GM18526 (cell line): Measurements from ENCODE around the gene INF2.

Experiments used
- POLR2A ChIP-seq: IDR thresholded peaks from 3 replicates; pipeline ENCODE4 v1.6.1; 2011; ENCODE audit not compliant: insufficient read length; ENCODE audit errors: extremely low read depth

The INF2 gene

GRCh38 chr14:104684449-104684821 lies 5.0 kb upstream of the INF2 start:
- no peak for TF ChIP-seq POLR2A

GRCh38 chr14:104685216-104685997 lies 4.0 kb upstream of the INF2 start:
- TF ChIP-seq POLR2A: no peak

GRCh38 chr14:104685998-104686610 lies 3.3 kb upstream of the INF2 start:
- no peak for TF ChIP-seq POLR2A

GRCh38 chr14:104686624-104687517 lies 2.5 kb upstream of the INF2 start:
- TF ChIP-seq POLR2A: no peak

- TF ChIP-seq POLR2A: no peak
Measured at GRCh38 chr14:104687601-104688504, 1.6 kb upstream of the INF2 start.

- TF ChIP-seq POLR2A: no peak
Measured at GRCh38 chr14:104688505-104689108, 811 bp upstream of the INF2 start.

GRCh38 chr14:104689881-104690711 lies 678 bp downstream of the INF2 start:
- no peak for TF ChIP-seq POLR2A

- no peak for TF ChIP-seq POLR2A
Measured at GRCh38 chr14:104690861-104691455, 1.5 kb downstream of the INF2 start.

- no peak for TF ChIP-seq POLR2A
Measured at GRCh38 chr14:104691546-104692260, 2.3 kb downstream of the INF2 start.

- no peak for TF ChIP-seq POLR2A
Measured at GRCh38 chr14:104692261-104692938, 3.0 kb downstream of the INF2 start.

- TF ChIP-seq POLR2A: no peak
Measured at GRCh38 chr14:104692939-104693315, 3.5 kb downstream of the INF2 start.

- no peak for TF ChIP-seq POLR2A
Measured at GRCh38 chr14:104693482-104694431, 4.3 kb downstream of the INF2 start.
